GM12872 (cell line): ENCODE measurements around the gene COL18A1.

Experiments
- CTCF ChIP-seq: IDR thresholded peaks from 3 replicates; pipeline ENCODE4 v1.5.1; 2011; ENCODE audit warnings: low read depth, mild to moderate bottlenecking, low read length, moderate library complexity; ENCODE audit not compliant: insufficient read depth

Gene COL18A1

GRCh38 chr21:45440736-45441350 lies 35.9 kb downstream of the COL18A1 start:
- TF ChIP-seq CTCF = no peak

DNA sequence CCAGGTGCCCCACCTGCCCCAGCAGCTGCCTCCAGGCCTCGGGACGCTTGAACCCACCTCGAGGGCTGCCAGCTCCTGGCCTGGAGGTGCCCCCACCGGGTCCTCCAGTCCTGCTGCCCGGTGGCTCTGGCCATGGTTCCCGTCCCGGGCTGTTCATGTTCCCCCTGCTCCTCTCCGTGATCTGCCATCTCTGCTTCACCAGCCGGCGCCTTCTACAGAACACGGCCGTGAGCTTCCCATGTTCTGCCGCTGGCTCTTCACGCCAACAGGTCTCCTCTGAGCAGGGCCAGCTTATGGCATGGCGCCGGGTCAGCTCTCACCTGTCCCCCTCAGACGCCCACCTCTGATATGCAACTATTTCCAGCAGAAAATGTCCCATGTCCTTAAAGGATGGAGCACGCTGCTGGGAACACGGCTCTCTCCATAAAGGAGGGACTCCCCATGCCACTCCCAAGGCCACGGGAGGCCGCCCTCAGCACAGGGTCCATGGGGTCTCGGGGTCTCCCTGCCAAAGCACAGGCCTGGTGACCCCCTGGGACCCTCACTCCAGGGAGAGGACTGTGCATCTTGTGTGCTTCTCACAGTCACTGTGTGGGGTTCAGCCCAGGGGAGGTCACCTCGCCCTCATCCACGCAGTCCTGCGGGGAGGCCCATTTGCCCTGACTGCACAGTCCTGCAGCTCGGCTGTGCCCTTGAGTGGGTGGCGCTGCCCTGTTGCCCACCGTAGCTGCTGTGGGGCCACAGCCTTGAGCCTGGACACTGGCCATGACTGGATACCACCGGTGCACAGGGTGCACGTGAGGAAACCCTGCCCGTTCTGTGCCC lies 36.7 kb downstream of the COL18A1 start:
- no peak for TF ChIP-seq CTCF

GRCh38 chr21:45442276-45442675 lies 37.3 kb downstream of the COL18A1 start:
- no peak for TF ChIP-seq CTCF

DNA sequence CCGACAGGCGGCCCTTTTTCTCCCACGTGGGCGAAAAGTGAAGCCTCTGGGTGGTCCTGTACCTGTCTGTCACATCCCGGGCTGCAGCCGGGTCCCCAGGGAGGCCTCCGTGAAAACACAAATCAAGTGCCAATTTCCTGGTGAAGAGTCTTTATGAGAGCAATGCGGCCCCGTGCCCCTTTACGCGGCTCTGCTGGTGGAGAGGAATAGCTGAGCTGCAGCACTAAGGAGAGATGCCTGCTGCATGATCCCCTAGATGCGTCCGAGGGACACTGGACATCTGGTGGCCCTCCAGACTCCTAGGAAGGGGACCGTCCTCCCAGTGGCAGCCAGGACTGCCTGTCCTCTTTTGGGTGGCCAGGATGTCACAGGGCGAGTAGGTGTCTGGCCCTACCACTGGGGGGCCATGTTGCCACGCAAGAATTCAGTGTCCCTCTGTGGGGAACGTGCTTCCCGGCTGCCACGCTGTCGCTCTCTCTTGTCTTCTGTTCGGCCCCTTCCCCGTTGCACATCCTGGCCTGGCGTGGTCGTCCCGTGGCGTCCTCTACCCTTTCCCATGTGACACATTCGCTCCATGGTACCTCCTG lies 38.7 kb downstream of the COL18A1 start:
- no peak for TF ChIP-seq CTCF

DNA sequence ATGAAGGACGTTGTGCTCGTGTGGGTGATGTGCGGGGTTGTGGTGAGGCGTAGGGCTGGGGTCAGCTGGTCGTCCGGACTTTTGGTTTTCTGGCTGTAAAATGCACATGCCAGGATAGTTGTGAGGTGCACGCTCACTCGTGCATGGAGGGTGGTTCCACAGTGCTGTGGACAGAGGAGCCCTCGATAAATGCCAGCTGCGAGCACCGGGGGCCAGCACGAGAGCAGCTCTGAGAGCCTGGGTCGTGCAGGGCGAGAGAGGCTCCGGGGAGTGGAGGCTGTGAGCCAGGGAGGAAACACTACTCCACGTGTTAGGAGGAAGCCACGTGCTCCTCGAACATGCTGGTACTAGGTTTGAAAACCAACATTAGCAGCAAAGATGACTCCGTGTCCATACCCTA lies 39.4 kb downstream of the COL18A1 start:
- no peak for TF ChIP-seq CTCF

GRCh38 chr21:45445369-45445768 lies 40.4 kb downstream of the COL18A1 start:
- TF ChIP-seq CTCF = no peak

DNA sequence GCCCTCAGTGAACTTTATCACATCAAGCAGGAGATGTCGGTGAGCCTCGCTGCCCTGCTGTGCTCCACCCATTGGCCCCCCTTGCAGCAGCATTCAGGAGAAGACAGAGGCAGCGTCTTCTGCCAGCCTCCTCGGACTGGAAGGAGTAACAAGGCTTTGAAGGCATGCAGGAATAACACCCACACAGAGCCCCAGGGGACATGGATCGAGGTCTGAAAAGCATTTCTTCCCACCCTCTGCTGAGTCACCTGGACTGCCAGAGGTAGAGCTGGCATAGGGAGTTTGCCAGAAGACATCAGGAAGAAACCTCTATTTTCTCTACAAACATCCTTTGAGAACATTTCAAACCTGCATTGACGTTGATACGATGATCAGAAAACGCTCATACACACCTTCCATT lies 42.9 kb downstream of the COL18A1 start:
- TF ChIP-seq CTCF = no peak
